ENCODE results near the gene OR5L2. TPM values are rescaled to one million over a fixed set of nuclear protein-coding genes. Genes with fewer than 3 reads are reported as not detected.
"Not testable (repeated sequence)": the region's sequence is repeated elsewhere in the genome, so short reads cannot be mapped to it uniquely, and the experiment has no call there.

OR5L2 gene
- total RNA-seq, 1 experiment from 2014 or later = not detected

GRCh38 chr11:55849037-55849436 lies 22.0 kb downstream of the OR5L2 start:
- no TSS peak for BruUV-seq (replicated peaks)
- no peaks in the 10 kb centered on the region for H3K4me1 Mint-ChIP-seq (ENCODE audit: low read depth, unreplicated experiment)
- H3K36me3 Mint-ChIP-seq (ENCODE audit: insufficient read depth, unreplicated experiment) = no peaks in the 10 kb centered on the region
- Histone ChIP-seq H3K36me3 (ENCODE audit: control insufficient read depth, insufficient read depth, low read length) (no peaks in the 10 kb centered on the region), H3K27me3 (replicated peaks; ENCODE audit: control insufficient read depth, insufficient read depth, low read length) (no peaks in the 10 kb centered on the region), H3K4me1 (no peaks in the 10 kb centered on the region), H3K4me3 (ENCODE audit: low read depth, low read length) (no peak overlapping the region), H3K9me3 (no peaks in the 10 kb centered on the region)
- POLR2A ChIA-PET = no interaction called here
- no peaks in the 10 kb centered on the region for H3K9me3 Mint-ChIP-seq (ENCODE audit: unreplicated experiment)
- CTCF ChIA-PET = no interaction called here
- TF ChIP-seq, protein P1, sequence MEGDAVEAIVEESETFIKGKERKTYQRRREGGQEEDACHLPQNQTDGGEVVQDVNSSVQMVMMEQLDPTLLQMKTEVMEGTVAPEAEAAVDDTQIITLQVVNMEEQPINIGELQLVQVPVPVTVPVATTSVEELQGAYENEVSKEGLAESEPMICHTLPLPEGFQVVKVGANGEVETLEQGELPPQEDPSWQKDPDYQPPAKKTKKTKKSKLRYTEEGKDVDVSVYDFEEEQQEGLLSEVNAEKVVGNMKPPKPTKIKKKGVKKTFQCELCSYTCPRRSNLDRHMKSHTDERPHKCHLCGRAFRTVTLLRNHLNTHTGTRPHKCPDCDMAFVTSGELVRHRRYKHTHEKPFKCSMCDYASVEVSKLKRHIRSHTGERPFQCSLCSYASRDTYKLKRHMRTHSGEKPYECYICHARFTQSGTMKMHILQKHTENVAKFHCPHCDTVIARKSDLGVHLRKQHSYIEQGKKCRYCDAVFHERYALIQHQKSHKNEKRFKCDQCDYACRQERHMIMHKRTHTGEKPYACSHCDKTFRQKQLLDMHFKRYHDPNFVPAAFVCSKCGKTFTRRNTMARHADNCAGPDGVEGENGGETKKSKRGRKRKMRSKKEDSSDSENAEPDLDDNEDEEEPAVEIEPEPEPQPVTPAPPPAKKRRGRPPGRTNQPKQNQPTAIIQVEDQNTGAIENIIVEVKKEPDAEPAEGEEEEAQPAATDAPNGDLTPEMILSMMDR (IDR thresholded peaks at IDR 0.05; ENCODE audit: insufficient read depth in 1 of 2, low read depth in 1 of 2, low read length in 1 of 2, severe bottlenecking in 1 of 2, unreplicated experiment in 1 of 2) = no peak
- H3K27ac Mint-ChIP-seq (ENCODE audit: unreplicated experiment) = no peak overlapping the region
- no peak overlapping the region for H3K4me3 Mint-ChIP-seq (ENCODE audit: unreplicated experiment)
- intact Hi-C loops (cut with micrococcal nuclease; ENCODE audit: unreplicated experiment) = no loop called here
- no peak for DNase-seq
- H3K27me3 Mint-ChIP-seq (ENCODE audit: insufficient read depth, unreplicated experiment) = no peaks in the 10 kb centered on the region

DNA sequence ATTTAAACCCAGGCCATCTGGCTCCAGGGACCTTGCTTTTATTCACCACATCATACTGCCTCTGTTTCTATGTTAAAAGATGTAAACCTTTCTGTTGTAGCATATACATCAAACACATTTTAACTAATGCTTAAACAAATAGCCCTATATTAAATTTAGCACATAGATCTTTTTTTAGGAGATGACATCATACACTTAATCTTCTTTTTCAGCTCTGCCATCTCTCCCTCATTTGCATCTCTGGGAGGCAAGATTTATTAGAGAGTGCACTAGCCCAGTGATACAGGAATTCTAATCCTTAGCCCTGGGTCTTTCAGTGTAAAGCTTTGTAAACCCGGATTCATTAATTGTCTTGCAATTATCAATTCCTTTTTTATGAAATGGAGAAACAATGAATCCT lies 25.1 kb downstream of the OR5L2 start:
- CTCF ChIA-PET = no interaction called here
- H3K36me3 Mint-ChIP-seq (ENCODE audit: insufficient read depth, unreplicated experiment) = no peaks in the 10 kb centered on the region

DNA sequence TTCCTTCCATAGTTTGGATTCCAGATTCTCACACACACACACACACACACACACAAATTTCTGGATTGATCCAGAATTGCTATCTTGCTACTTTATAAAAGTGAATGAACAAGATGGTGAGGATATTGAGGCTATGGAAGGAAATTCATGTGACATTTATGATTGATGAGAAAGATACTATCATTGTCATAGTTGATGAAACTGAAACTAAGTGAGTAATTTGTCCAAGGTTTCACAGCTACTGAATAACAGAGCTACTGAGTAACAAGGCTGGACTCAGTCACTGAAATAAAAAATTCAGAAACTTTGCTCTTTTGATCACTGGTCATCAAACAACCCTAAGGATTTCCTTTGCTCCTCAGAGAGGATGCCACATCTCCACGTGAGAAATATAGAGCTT lies 27.7 kb downstream of the OR5L2 start:
- ChIA-PET POLR2A (no interaction called here), CTCF (no interaction called here)
- Mint-ChIP-seq H3K9me3 (ENCODE audit: unreplicated experiment) (no peaks in the 10 kb centered on the region), H3K27ac (ENCODE audit: unreplicated experiment) (no peak overlapping the region), H3K4me1 (ENCODE audit: low read depth, unreplicated experiment) (no peaks in the 10 kb centered on the region), H3K36me3 (ENCODE audit: insufficient read depth, unreplicated experiment) (no peaks in the 10 kb centered on the region), H3K27me3 (ENCODE audit: insufficient read depth, unreplicated experiment) (no peaks in the 10 kb centered on the region), H3K4me3 (ENCODE audit: unreplicated experiment) (no peak overlapping the region)
- no peak for DNase-seq
- Histone ChIP-seq H3K4me3 (ENCODE audit: low read depth, low read length) (no peak overlapping the region), H3K36me3 (ENCODE audit: control insufficient read depth, insufficient read depth, low read length) (no peaks in the 10 kb centered on the region), H3K9me3 (no peaks in the 10 kb centered on the region), H3K27me3 (replicated peaks; ENCODE audit: control insufficient read depth, insufficient read depth, low read length) (no peaks in the 10 kb centered on the region), H3K4me1 (no peaks in the 10 kb centered on the region)
- intact Hi-C loops (cut with micrococcal nuclease; ENCODE audit: unreplicated experiment) = no loop called here
- TF ChIP-seq, protein P1 (IDR thresholded peaks at IDR 0.05; ENCODE audit: insufficient read depth in 1 of 2, low read depth in 1 of 2, low read length in 1 of 2, severe bottlenecking in 1 of 2, unreplicated experiment in 1 of 2) = no peak
- BruUV-seq (replicated peaks) = no TSS peak

More for the DNA sequence above, 25.1 kb downstream of the OR5L2 start:
- Mint-ChIP-seq H3K4me1 (ENCODE audit: low read depth, unreplicated experiment) (no peaks in the 10 kb centered on the region), H3K27me3 (ENCODE audit: insufficient read depth, unreplicated experiment) (no peaks in the 10 kb centered on the region), H3K27ac (ENCODE audit: unreplicated experiment) (no peak overlapping the region), H3K4me3 (ENCODE audit: unreplicated experiment) (no peak overlapping the region), H3K9me3 (ENCODE audit: unreplicated experiment) (no peaks in the 10 kb centered on the region)
- DNase-seq = no peak
- H3K27me3 ChIP-seq (replicated peaks; ENCODE audit: control insufficient read depth, insufficient read depth, low read length) = no peaks in the 10 kb centered on the region
- H3K9me3 ChIP-seq = no peaks in the 10 kb centered on the region
- H3K4me3 ChIP-seq (ENCODE audit: low read depth, low read length) = no peak overlapping the region
- H3K36me3 ChIP-seq (ENCODE audit: control insufficient read depth, insufficient read depth, low read length) = no peaks in the 10 kb centered on the region
- POLR2A ChIA-PET = no interaction called here
- no TSS peak for BruUV-seq (replicated peaks)
- TF ChIP-seq, protein P1 (IDR thresholded peaks at IDR 0.05; ENCODE audit: insufficient read depth in 1 of 2, low read depth in 1 of 2, low read length in 1 of 2, severe bottlenecking in 1 of 2, unreplicated experiment in 1 of 2) = no peak
- H3K4me1 ChIP-seq = no peaks in the 10 kb centered on the region
- intact Hi-C loops (cut with micrococcal nuclease; ENCODE audit: unreplicated experiment) = no loop called here

GRCh38 chr11:55867354-55867753 lies 40.3 kb downstream of the OR5L2 start:
- H3K9me3 ChIP-seq; H3K36me3 Mint-ChIP-seq (ENCODE audit: insufficient read depth, unreplicated experiment); intact Hi-C loops (cut with micrococcal nuclease; ENCODE audit: unreplicated experiment); H3K4me3 ChIP-seq (ENCODE audit: low read depth, low read length); H3K27me3 Mint-ChIP-seq (ENCODE audit: insufficient read depth, unreplicated experiment); H3K27me3 ChIP-seq (replicated peaks; ENCODE audit: control insufficient read depth, insufficient read depth, low read length); CTCF ChIA-PET; H3K4me1 Mint-ChIP-seq (ENCODE audit: low read depth, unreplicated experiment); DNase-seq; H3K27ac Mint-ChIP-seq (ENCODE audit: unreplicated experiment); POLR2A ChIA-PET; H3K4me3 Mint-ChIP-seq (ENCODE audit: unreplicated experiment); H3K4me1 ChIP-seq; BruUV-seq (replicated peaks); H3K9me3 Mint-ChIP-seq (ENCODE audit: unreplicated experiment); H3K36me3 ChIP-seq (ENCODE audit: control insufficient read depth, insufficient read depth, low read length): not testable (repeated sequence)

DNA sequence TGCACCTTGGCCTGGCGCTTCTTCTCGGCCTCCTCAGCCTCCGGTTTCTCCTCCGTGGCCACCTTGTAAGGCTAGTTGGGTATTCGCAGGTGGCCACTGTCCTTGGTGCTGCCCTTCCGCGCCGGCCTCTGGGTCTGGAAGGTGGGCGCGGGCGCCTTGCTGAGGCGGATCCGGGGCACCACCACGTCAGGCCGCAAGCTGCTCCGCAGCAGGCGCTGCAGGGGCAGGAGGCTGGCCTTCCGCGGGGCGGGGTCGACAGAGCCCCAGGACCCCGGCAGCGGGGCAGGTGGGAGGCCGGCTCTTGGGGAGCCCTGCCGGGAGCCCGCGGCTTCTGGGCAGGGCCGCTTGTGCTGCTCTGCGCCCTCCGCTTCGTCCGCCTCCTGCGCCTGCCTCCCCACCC lies 45.7 kb downstream of the OR5L2 start:
- H3K27ac Mint-ChIP-seq (ENCODE audit: unreplicated experiment); H3K36me3 Mint-ChIP-seq (ENCODE audit: insufficient read depth, unreplicated experiment); H3K4me3 ChIP-seq (ENCODE audit: low read depth, low read length); H3K9me3 Mint-ChIP-seq (ENCODE audit: unreplicated experiment); intact Hi-C loops (cut with micrococcal nuclease; ENCODE audit: unreplicated experiment); DNase-seq; H3K27me3 Mint-ChIP-seq (ENCODE audit: insufficient read depth, unreplicated experiment); H3K36me3 ChIP-seq (ENCODE audit: control insufficient read depth, insufficient read depth, low read length); H3K4me1 ChIP-seq; H3K4me1 Mint-ChIP-seq (ENCODE audit: low read depth, unreplicated experiment); BruUV-seq (replicated peaks); H3K4me3 Mint-ChIP-seq (ENCODE audit: unreplicated experiment); H3K9me3 ChIP-seq; H3K27me3 ChIP-seq (replicated peaks; ENCODE audit: control insufficient read depth, insufficient read depth, low read length): not testable (repeated sequence)
- CTCF ChIA-PET = interaction anchor here (0.6 kb wide), 1 partner anchor 284 kb away, joined by 3 read pairs; no protein-coding TSS in a partner anchor
- POLR2A ChIA-PET = interaction anchor here (0.6 kb wide), 1 partner anchor 399 kb away, joined by 4 read pairs; no protein-coding TSS in a partner anchor
